K562 (cell line): Measurements from ENCODE around the gene GPRC5A. TPM values are rescaled to one million over a fixed set of nuclear protein-coding genes. Genes with fewer than 3 reads are reported as not detected.

Experiments used
- ATAC-seq: fragments of 200-7000 bp; cut with Tn5 transposase; 3 replicates; pipeline ENCODE4 v1.9.1; 2020; ENCODE audit warnings: moderate library complexity
- BruUV-seq: library from RNA; stranded (reverse); fragments of 400-500 nt; replicated peaks from 2 replicates; lab custom pipeline; 2021; lab: Mats Ljungman, UMichigan
- CTCF ChIA-PET: fragments of 300-600 bp; formaldehyde crosslinking; extraction: SDS; loops from one replicate; lab custom pipeline; 2021; ENCODE audit warnings: low intra/inter-chr PET ratio; lab: Yijun Ruan, JAX
- POLR2A ChIA-PET: fragments of 300-600, 350-650 bp; sonication (Branson Sonifier 250); formaldehyde crosslinking; extraction: SDS; loops from one replicate; lab custom pipeline; 2021; ENCODE audit warnings: antibody characterized with exemption, inconsistent platforms; lab: Yijun Ruan, JAX
- DNase-seq, 4 experiments: peaks; one replicate each; pipeline versions ENCODE4 v3.0.0 to v3.0.0-alpha.2; 2011 to 2018; ENCODE audit warnings: low spot score in 3 of 4, mixed read lengths in 3 of 4; ENCODE audit errors: extremely low read depth in 1 of 4
- FAIRE-seq: peaks from 2 replicates; lab custom pipeline; 2011; peaks lifted over from hg19 to GRCh38; lab: Jason Lieb, UNC
- H2AFZ ChIP-seq: 2 replicates; pipeline ENCODE4 v1.6.0; 2011; ENCODE audit warnings: low read depth, low read length, control low read depth, inconsistent platforms
- H3K27ac ChIP-seq: fragments of 200-600 bp; 3 replicates; pipeline ENCODE4 v1.8.0; 2011; ENCODE audit warnings: low read depth, mild to moderate bottlenecking, control low read depth, inconsistent platforms, low read length, moderate library complexity, mixed read lengths; ENCODE audit errors: extremely low read depth
- H3K27me3 ChIP-seq, 2 experiments: fragments of 300-600 bp in 1 of 2; 2 replicates in 1 of 2; 3 replicates in 1 of 2; pipeline versions ENCODE4 v1.6.0 to v1.8.0; 2011; ENCODE audit warnings: inconsistent platforms in 2 of 2, low read length in 2 of 2, mild to moderate bottlenecking in 1 of 2, mixed read lengths in 1 of 2, moderate library complexity in 1 of 2; ENCODE audit not compliant: control insufficient read depth in 2 of 2, insufficient read depth in 2 of 2
- H3K36me3 ChIP-seq: fragments of 300-600 bp; 3 replicates; pipeline ENCODE4 v1.8.0; 2011; ENCODE audit warnings: mild to moderate bottlenecking, low read length, inconsistent platforms; ENCODE audit not compliant: control insufficient read depth, insufficient read depth
- H3K4me1 ChIP-seq, 2 experiments: fragments of 200-600 bp in 1 of 2; replicated peaks in 1 of 2; 2 replicates in 1 of 2; 3 replicates in 1 of 2; pipeline versions ENCODE4 v1.5.1 to v1.8.0; 2011; ENCODE audit warnings: inconsistent platforms in 2 of 2, low read length in 2 of 2, mild to moderate bottlenecking in 1 of 2, mixed read lengths in 1 of 2, moderate library complexity in 1 of 2; ENCODE audit not compliant: control insufficient read depth in 2 of 2, insufficient read depth in 2 of 2
- H3K4me2 ChIP-seq: 2 replicates; pipeline ENCODE4 v1.6.1; 2011; ENCODE audit warnings: low read length, control low read depth, inconsistent platforms, mixed read lengths; ENCODE audit not compliant: insufficient read depth
- H3K4me3 ChIP-seq: fragments of 200-600 bp; sonication (generic), shearing (Covaris generic); 2 replicates; pipeline ENCODE4 v1.5.1; 2016; ENCODE audit warnings: control low read depth, inconsistent platforms
- H3K79me2 ChIP-seq: fragments of 200-600 bp; 3 replicates; pipeline ENCODE4 v1.8.0; 2011; ENCODE audit warnings: low read length, inconsistent platforms; ENCODE audit not compliant: control insufficient read depth, insufficient read depth
- H3K9ac ChIP-seq, 2 experiments: 2 replicates each; pipeline versions ENCODE4 v1.6.0 to v1.6.1; 2011; ENCODE audit warnings: low read depth in 2 of 2, low read length in 2 of 2, control low read depth in 1 of 2, inconsistent platforms in 1 of 2, mild to moderate bottlenecking in 1 of 2, mixed read lengths in 1 of 2; ENCODE audit not compliant: insufficient read depth in 1 of 2
- H3K9me1 ChIP-seq: one replicate; pipeline ENCODE4 v1.6.0; 2011; ENCODE audit warnings: inconsistent platforms, mild to moderate bottlenecking, low read length, moderate library complexity; ENCODE audit not compliant: control insufficient read depth, insufficient read depth
- H3K9me3 ChIP-seq: replicated peaks from 2 replicates; pipeline ENCODE4 v1.5.1; 2011; ENCODE audit warnings: low read depth, low read length, inconsistent platforms; ENCODE audit not compliant: control insufficient read depth, insufficient read depth
- H4K20me1 ChIP-seq: replicated peaks from 2 replicates; pipeline ENCODE4 v1.6.1; 2011; ENCODE audit warnings: low read length, inconsistent platforms, mixed read lengths; ENCODE audit not compliant: control insufficient read depth, insufficient read depth
- ADNP ChIP-seq: fragments of 200-800 bp; sonication (Bioruptor generic); IDR thresholded peaks from 2 replicates; pipeline ENCODE4 v1.6.1; 2016; ENCODE audit warnings: missing genetic modification characterization, missing compliant biosample characterization
- BRD4 ChIP-seq: fragments of 200-600 bp; sonication (generic); IDR thresholded peaks from 2 replicates; pipeline ENCODE4 v1.6.1; 2017; ENCODE audit warnings: inconsistent platforms
- CCAR2 ChIP-seq: fragments of 200-400 bp; formaldehyde crosslinking; IDR thresholded peaks from 2 replicates; pipeline ENCODE4 v1.6.1; 2017; ENCODE audit warnings: mild to moderate bottlenecking, low read depth, low read length
- KHSRP ChIP-seq: fragments of 450-650 bp; IDR thresholded peaks from 2 replicates; pipeline ENCODE4 v1.6.1; 2017
- LCOR ChIP-seq: sonication (generic); formaldehyde crosslinking; IDR thresholded peaks from 2 replicates; pipeline ENCODE4 v1.8.0; 2022; ENCODE audit warnings: mild to moderate bottlenecking, missing genetic modification reagents
- NFXL1 ChIP-seq: fragments of 450-650 bp; formaldehyde crosslinking; IDR thresholded peaks from 2 replicates; pipeline ENCODE4 v1.4.0; 2021; ENCODE audit warnings: mild to moderate bottlenecking
- NUFIP1 ChIP-seq: fragments of 450-650 bp; IDR thresholded peaks from 2 replicates; pipeline ENCODE4 v1.6.1; 2018; ENCODE audit not compliant: partially characterized antibody
- RAD21 ChIP-seq, 2 experiments: fragments of 250-450 bp in 1 of 2; fragments of 450-650 bp in 1 of 2; sonication (Bioruptor Pico) in 1 of 2; formaldehyde crosslinking in 1 of 2; IDR thresholded peaks in 1 of 2; conservative IDR thresholded peaks in 1 of 2; 2 replicates each; pipeline versions ENCODE4 v1.4.0 to v1.8.0; 2020 to 2022; ENCODE audit warnings: mild to moderate bottlenecking in 2 of 2, moderate library complexity in 1 of 2
- SMAD4 ChIP-seq: fragments of 250-450 bp; sonication (Bioruptor Pico); conservative IDR thresholded peaks from 2 replicates; pipeline ENCODE4 v1.8.0; 2021; ENCODE audit warnings: inconsistent platforms, mild to moderate bottlenecking, moderate library complexity
- SMARCB1 ChIP-seq: IDR thresholded peaks from 2 replicates; pipeline ENCODE4 v1.6.1; 2011; ENCODE audit warnings: improper control_type of control experiment, low read depth; ENCODE audit not compliant: insufficient read length
- TSC22D4 ChIP-seq: fragments of 450-650 bp; IDR thresholded peaks from 2 replicates; pipeline ENCODE4 v1.6.1; 2016; ENCODE audit warnings: missing genetic modification characterization, missing biosample characterization, control low read depth
- XRCC5 ChIP-seq: fragments of 200-400 bp; formaldehyde crosslinking; IDR thresholded peaks from 2 replicates; pipeline ENCODE4 v1.6.1; 2017; ENCODE audit warnings: low read depth, mild to moderate bottlenecking, low read length
- WGBS: fragments of 100-300 bp; shearing (Covaris generic); methylation state at CpG from one replicate; pipeline ENCODE4 v1.1.6; 2016; ENCODE audit warnings: low coverage, mixed read lengths; ENCODE audit not compliant: insufficient coverage; ENCODE audit errors: missing lambda C conversion rate; 5-methylcytosine and 5-hydroxymethylcytosine counted together
- in situ Hi-C: fragments of 300-500 bp; cut with MboI; formaldehyde crosslinking; loops from 4 replicates; pipeline ENCODE4 v1.15.0; 2018; ENCODE audit warnings: inconsistent platforms, mixed read lengths
- intact Hi-C: fragments of 100-400 bp; cut with micrococcal nuclease; formaldehyde crosslinking; loops from 2 replicates; pipeline ENCODE4 v1.14.2; 2022
- polyA plus RNA-seq, 8 experiments: library from polyadenylated mRNA; depleted of rRNA in 4 of 8; stranded (reverse) in 5 of 8; unstranded in 3 of 8; fragments of >200 nt; fragmentation: Nextera tagmentation in 2 of 8; fragmentation: Illumina TruSeq in 1 of 8; extraction: Ambion mirVana in 2 of 8; extraction: Trizol in 1 of 8; gene quantifications; 2 replicates each; pipeline versions ENCODE4 v1.2.1 to v1.2.3, GENCODE V29; 2011 to 2014; ENCODE audit warnings: inconsistent platforms in 1 of 8, missing spikeins in 1 of 8
- total RNA-seq, 7 experiments: library from RNA; depleted of rRNA in 6 of 7; stranded (reverse); fragments of >200 nt in 6 of 7; fragmentation: Illumina TruSeq in 2 of 7; extraction: Trizol in 2 of 7; gene quantifications; 2 replicates each; pipeline versions ENCODE4 v1.2.1 to v1.2.3, GENCODE V29; 2011 to 2021; ENCODE audit warnings: low replicate concordance in 1 of 7
- TF ChIP-seq, protein P1 (sequence below), 2 experiments: IDR thresholded peaks; 2 replicates each; pipeline ENCODE4 v1.6.1; 2011; ENCODE audit warnings: borderline replicate concordance in 1 of 2, control low read depth in 1 of 2, low read depth in 1 of 2, low read length in 1 of 2, mild to moderate bottlenecking in 1 of 2, mixed read lengths in 1 of 2, moderate library complexity in 1 of 2; ENCODE audit not compliant: insufficient read depth in 1 of 2, insufficient read length in 1 of 2, poor library complexity in 1 of 2, severe bottlenecking in 1 of 2; ENCODE audit errors: extremely low read depth in 1 of 2
- TF ChIP-seq, protein P2 (sequence below), 2 experiments: fragments of 450-650 bp; IDR thresholded peaks; 2 replicates each; pipeline ENCODE4 v1.6.1; 2018; ENCODE audit warnings: mild to moderate bottlenecking in 2 of 2, low read depth in 1 of 2; ENCODE audit not compliant: partially characterized antibody in 2 of 2
- TF ChIP-seq, protein P3 (sequence below), 3 experiments: IDR thresholded peaks in 2 of 3; conservative IDR thresholded peaks in 1 of 3; 2 replicates each; pipeline ENCODE4 v1.5.1; 2011 to 2012; ENCODE audit warnings: low read length in 3 of 3, mild to moderate bottlenecking in 3 of 3, control low read depth in 2 of 3, improper control_type of control experiment in 1 of 3, inconsistent platforms in 1 of 3, low read depth in 1 of 3, mixed read lengths in 1 of 3, moderate library complexity in 1 of 3; ENCODE audit not compliant: insufficient read depth in 2 of 3

The GPRC5A gene
- total and polyA plus RNA-seq, 9 of the 15 experiments (the other 6 are each of a cell fraction or from before 2014, with no cell fraction given) = 0.01 to 0.64 (median 0.08) TPM; not detected in 6

DNA sequence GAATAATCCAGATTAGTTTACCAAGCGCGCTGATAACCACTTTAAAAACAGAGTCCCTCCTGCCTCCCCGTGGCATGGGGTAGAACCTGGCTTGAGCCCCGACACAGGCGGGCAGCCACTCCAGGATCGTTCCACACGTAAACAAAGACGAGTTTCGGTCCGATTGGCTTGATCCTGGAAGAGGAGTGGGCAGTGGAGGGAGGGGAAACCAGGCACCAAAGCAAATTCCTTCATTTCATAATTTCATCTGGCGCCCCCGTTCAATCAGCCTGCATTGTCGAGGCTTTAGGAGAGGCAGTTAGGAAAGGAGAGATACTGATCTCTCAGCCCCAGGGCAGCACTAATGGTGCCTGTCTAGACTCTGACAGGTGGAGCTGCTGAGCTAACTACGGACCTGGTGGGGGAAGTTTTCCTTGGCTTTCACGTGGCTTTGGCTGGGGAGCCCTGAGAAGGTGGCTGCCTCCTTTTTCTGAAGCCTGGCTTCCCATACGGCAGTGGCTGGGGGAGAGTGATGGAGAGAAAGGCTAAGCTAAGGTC, 751 bp upstream of the GPRC5A start:
- peak; percentile 86 for FAIRE-seq
- Histone ChIP-seq H3K27ac (no peak overlapping the region), H3K9ac (peak overlapping the region; percentile 20 to 87; a peak in 2 of 4 replicates), H3K79me2 (no peaks in the 10 kb centered on the region), H3K27me3 (peaks cover 8 to 30% of the 10 kb centered on the region in 2 experiments), H3K4me2 (peak overlapping the region; percentile 75), H3K4me1 (peaks cover 5 to 12% of the 10 kb centered on the region in 2 experiments; a peak in 4 of 5 replicates), H3K9me3 (no peaks in the 10 kb centered on the region), H4K20me1 (no peaks in the 10 kb centered on the region), H3K36me3 (no peaks in the 10 kb centered on the region), H2AFZ (peak overlapping the region; percentile 89), H3K4me3 (peak overlapping the region; percentile 22), H3K9me1 (no peaks in the 10 kb centered on the region)
- peak; percentile 38 to 51 (median 44) for DNase-seq
- intact Hi-C loops = no loop called here
- POLR2A ChIA-PET = interaction anchor here (1.1 kb wide), 1 partner anchor 13 kb away, joined by 3 read pairs; no protein-coding TSS in a partner anchor
- in situ Hi-C loops = no loop called here
- 20% methylated on average over 12 of the region's 16 CpGs for WGBS
- peak; percentile 84 for ATAC-seq
- CTCF ChIA-PET = no interaction called here
- no TSS peak for BruUV-seq
- TF ChIP-seq XRCC5 (no peak), CCAR2 (no peak), RAD21 (CRISPR knock-in tag; conservative IDR thresholded peaks at IDR 0.05 in 1 of 2, IDR thresholded peaks at IDR 0.05 in 1 of 2) (0 out of 4 replicates have a peak, but pooled peaks of 1 of the 2 experiments have one; percentile 13), NFXL1 (CRISPR knock-in tag) (no peak), LCOR (CRISPR knock-in tag) (no peak), TSC22D4 (no peak), BRD4 (no peak), SMARCB1 (no peak), SMAD4 (CRISPR knock-in tag) (peak; percentile 76; the same call in 1 of the 2 replicates), NUFIP1 (no peak), ADNP (tag) (no peak), KHSRP (no peak)
- TF ChIP-seq, protein P1, sequence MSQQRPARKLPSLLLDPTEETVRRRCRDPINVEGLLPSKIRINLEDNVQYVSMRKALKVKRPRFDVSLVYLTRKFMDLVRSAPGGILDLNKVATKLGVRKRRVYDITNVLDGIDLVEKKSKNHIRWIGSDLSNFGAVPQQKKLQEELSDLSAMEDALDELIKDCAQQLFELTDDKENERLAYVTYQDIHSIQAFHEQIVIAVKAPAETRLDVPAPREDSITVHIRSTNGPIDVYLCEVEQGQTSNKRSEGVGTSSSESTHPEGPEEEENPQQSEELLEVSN (IDR thresholded peaks at IDR 0.05; ENCODE audit: borderline replicate concordance in 1 of 2, extremely low read depth in 1 of 2, insufficient read depth in 1 of 2, insufficient read length in 1 of 2, low read depth in 1 of 2, low read length in 1 of 2, poor library complexity in 1 of 2, severe bottlenecking in 1 of 2) = peak in 1 of 2 experiments; percentile 13
- TF ChIP-seq, protein P2, sequence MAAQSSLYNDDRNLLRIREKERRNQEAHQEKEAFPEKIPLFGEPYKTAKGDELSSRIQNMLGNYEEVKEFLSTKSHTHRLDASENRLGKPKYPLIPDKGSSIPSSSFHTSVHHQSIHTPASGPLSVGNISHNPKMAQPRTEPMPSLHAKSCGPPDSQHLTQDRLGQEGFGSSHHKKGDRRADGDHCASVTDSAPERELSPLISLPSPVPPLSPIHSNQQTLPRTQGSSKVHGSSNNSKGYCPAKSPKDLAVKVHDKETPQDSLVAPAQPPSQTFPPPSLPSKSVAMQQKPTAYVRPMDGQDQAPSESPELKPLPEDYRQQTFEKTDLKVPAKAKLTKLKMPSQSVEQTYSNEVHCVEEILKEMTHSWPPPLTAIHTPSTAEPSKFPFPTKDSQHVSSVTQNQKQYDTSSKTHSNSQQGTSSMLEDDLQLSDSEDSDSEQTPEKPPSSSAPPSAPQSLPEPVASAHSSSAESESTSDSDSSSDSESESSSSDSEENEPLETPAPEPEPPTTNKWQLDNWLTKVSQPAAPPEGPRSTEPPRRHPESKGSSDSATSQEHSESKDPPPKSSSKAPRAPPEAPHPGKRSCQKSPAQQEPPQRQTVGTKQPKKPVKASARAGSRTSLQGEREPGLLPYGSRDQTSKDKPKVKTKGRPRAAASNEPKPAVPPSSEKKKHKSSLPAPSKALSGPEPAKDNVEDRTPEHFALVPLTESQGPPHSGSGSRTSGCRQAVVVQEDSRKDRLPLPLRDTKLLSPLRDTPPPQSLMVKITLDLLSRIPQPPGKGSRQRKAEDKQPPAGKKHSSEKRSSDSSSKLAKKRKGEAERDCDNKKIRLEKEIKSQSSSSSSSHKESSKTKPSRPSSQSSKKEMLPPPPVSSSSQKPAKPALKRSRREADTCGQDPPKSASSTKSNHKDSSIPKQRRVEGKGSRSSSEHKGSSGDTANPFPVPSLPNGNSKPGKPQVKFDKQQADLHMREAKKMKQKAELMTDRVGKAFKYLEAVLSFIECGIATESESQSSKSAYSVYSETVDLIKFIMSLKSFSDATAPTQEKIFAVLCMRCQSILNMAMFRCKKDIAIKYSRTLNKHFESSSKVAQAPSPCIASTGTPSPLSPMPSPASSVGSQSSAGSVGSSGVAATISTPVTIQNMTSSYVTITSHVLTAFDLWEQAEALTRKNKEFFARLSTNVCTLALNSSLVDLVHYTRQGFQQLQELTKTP (IDR thresholded peaks at IDR 0.05; ENCODE audit: low read depth in 1 of 2, partially characterized antibody in 2 of 2) = no peak
- TF ChIP-seq, protein P3, sequence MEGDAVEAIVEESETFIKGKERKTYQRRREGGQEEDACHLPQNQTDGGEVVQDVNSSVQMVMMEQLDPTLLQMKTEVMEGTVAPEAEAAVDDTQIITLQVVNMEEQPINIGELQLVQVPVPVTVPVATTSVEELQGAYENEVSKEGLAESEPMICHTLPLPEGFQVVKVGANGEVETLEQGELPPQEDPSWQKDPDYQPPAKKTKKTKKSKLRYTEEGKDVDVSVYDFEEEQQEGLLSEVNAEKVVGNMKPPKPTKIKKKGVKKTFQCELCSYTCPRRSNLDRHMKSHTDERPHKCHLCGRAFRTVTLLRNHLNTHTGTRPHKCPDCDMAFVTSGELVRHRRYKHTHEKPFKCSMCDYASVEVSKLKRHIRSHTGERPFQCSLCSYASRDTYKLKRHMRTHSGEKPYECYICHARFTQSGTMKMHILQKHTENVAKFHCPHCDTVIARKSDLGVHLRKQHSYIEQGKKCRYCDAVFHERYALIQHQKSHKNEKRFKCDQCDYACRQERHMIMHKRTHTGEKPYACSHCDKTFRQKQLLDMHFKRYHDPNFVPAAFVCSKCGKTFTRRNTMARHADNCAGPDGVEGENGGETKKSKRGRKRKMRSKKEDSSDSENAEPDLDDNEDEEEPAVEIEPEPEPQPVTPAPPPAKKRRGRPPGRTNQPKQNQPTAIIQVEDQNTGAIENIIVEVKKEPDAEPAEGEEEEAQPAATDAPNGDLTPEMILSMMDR (IDR thresholded peaks at IDR 0.05 in 2 of 3, conservative IDR thresholded peaks at IDR 0.05 in 1 of 3; ENCODE audit: insufficient read depth in 2 of 3, low read depth in 1 of 3, low read length in 3 of 3) = peak; percentile 13 to 30 (median 25); a peak in 2 of 6 replicates
